Measurements from ENCODE around the gene ZMYND8. TPM values are rescaled to one million over a fixed set of nuclear protein-coding genes. Genes with fewer than 3 reads are reported as not detected.

Gene ZMYND8
- total and polyA plus RNA-seq, 2 donors (not counting 3 experiments of a cell fraction or from before 2014, with no cell fraction given), result 30.6 to 75.2 TPM

DNA sequence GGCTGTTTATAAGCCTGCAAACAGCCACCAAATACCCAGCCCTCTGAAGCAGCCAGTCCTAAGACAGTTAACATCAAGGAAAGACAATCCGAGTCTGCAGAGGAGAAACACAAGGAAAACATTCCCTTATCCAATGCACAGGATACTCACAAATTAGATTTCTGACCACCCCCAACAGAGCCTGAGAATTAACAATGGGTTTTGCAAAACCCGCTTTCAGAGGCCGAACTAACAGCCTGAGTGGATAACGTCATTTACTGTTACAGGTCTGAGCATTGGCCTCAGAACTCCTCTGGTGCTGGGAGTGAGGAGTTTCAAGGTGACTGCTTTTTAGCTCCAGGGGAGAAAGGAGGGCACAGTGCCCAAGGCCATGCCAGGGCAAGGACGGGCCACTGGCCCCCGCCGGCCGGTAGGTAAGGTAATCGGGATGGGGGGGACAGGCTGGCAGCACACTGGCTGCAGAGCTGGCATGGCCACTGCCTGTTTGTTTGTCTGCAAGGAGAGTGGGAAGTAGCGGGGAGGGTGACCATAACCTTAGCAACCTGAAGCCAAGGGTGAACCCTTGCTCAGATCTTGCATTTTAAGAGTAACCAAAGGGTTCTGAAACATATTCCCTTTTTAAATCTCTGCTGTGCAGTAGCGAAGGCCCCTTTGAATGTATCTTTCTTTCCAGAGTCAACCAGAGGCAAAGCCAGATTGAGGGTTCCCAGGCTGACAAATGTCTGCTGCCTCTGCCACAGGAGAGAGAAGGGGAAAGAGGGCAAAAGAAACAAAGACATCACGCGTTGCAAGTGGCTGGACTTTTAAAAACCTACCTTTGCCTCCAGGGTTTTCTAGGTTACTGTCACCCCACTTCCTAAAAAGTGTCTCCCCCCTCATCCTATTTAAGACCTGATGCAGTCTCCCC is 3.9 kb downstream of the ZMYND8 start:
- H3K9me3 ChIP-seq (replicated peaks; ENCODE audit: control insufficient read depth, insufficient read depth, low read length), result no peaks in the 10 kb centered on the region
- no peaks in the 10 kb centered on the region for H4K20me1 ChIP-seq (replicated peaks; ENCODE audit: control insufficient read depth, extremely low read depth, insufficient read depth, low read length)
- H3K4me3 ChIP-seq (replicated peaks in 1 of 3; ENCODE audit: insufficient read depth in 1 of 3, low read depth in 1 of 3, low read length in 3 of 3), result peak overlapping the region in 2 of 3 experiments; percentile 21 to 82
- H3K9ac ChIP-seq (replicated peaks; ENCODE audit: extremely low read depth, insufficient read depth, low read length), result peak overlapping the region; percentile 84
- no peak overlapping the region for H2AFZ ChIP-seq (ENCODE audit: low read depth, low read length)
- POLR2A ChIA-PET, result interaction anchor here (0.7 to 1.1 kb wide), 2 partner anchors 31 to 35 kb away, joined by 3 to 4 read pairs; no protein-coding TSS in a partner anchor
- FAIRE-seq, result peak; percentile 58
- H3K27me3 ChIP-seq (ENCODE audit: control insufficient read depth in 2 of 2, insufficient read depth in 2 of 2, low read length in 2 of 2), result no peaks in the 10 kb centered on the region
- peak; percentile 75 for DNase-seq (ENCODE audit: low read depth, low spot score)
- peak overlapping the region; percentile 97 for H3K4me2 ChIP-seq (ENCODE audit: insufficient read depth, low read length)
- intact Hi-C loops (cut with micrococcal nuclease) (no loop called here), dilution Hi-C loops (cut with MboI; ENCODE audit: extremely low pct_ligation_motif_present, low sequenced_read_pairs) (no loop called here)
- H3K27ac ChIP-seq (ENCODE audit: insufficient read depth, low read depth, low read length), result peak overlapping the region; percentile 97
- peaks cover 99% of the 10 kb centered on the region for H3K4me1 ChIP-seq (ENCODE audit: control insufficient read depth, extremely low read depth, insufficient read depth, low read length)
- BruUV-seq (replicated peaks), result TSS peak; percentile 48
- H3K79me2 ChIP-seq (ENCODE audit: control insufficient read depth, insufficient read depth, low read length), result peaks cover 88% of the 10 kb centered on the region
- TF ChIP-seq GATA2 (IDR thresholded peaks at IDR 0.05; ENCODE audit: insufficient read depth, insufficient read length, low read depth, low read length) (no peak), EZH2 (IDR thresholded peaks at IDR 0.05; ENCODE audit: borderline replicate concordance, low read depth, low read length, severe bottlenecking) (no peak), POLR2A (IDR thresholded peaks at IDR 0.05; ENCODE audit: low read depth, low read length) (peak; percentile 51)
- no peaks in the 10 kb centered on the region for H3K9me1 ChIP-seq (replicated peaks; ENCODE audit: control insufficient read depth, extremely low read depth, insufficient read depth, low read length)
- H3K36me3 ChIP-seq (ENCODE audit: control insufficient read depth in 2 of 2, extremely low read depth in 1 of 2, insufficient read depth in 2 of 2, low read length in 2 of 2), result peaks cover 0 to 3% of the 10 kb centered on the region in 2 experiments
- CTCF ChIA-PET, result interaction anchor here (1.0 to 16.6 kb wide), 7 partner anchors 9 to 268 kb away, joined by 3 to 406 read pairs (median 5); no protein-coding TSS in a partner anchor

- intact Hi-C loops (cut with micrococcal nuclease), result no loop called here
- POLR2A ChIA-PET, result interaction anchor here (1.1 kb wide), 1 partner anchor 34 kb away, joined by 4 read pairs; no protein-coding TSS in a partner anchor
- no TSS peak for BruUV-seq (replicated peaks)
- peaks cover 96% of the 10 kb centered on the region for H3K79me2 ChIP-seq (ENCODE audit: control insufficient read depth, insufficient read depth, low read length)
- DNase-seq (ENCODE audit: low read depth, low spot score) (peak; percentile 65), FAIRE-seq (no peak)
- H3K27ac ChIP-seq (ENCODE audit: insufficient read depth, low read depth, low read length), result peak overlapping the region; percentile 97
- H3K9ac ChIP-seq (replicated peaks; ENCODE audit: extremely low read depth, insufficient read depth, low read length), result peak overlapping the region; percentile 84
- H3K9me3 ChIP-seq (replicated peaks; ENCODE audit: control insufficient read depth, insufficient read depth, low read length), result no peaks in the 10 kb centered on the region
- no peaks in the 10 kb centered on the region for H3K27me3 ChIP-seq (ENCODE audit: control insufficient read depth in 2 of 2, insufficient read depth in 2 of 2, low read length in 2 of 2)
- peaks cover 0 to 9% of the 10 kb centered on the region in 2 experiments for H3K36me3 ChIP-seq (ENCODE audit: control insufficient read depth in 2 of 2, extremely low read depth in 1 of 2, insufficient read depth in 2 of 2, low read length in 2 of 2)
- no peaks in the 10 kb centered on the region for H3K9me1 ChIP-seq (replicated peaks; ENCODE audit: control insufficient read depth, extremely low read depth, insufficient read depth, low read length)
- H3K4me1 ChIP-seq (ENCODE audit: control insufficient read depth, extremely low read depth, insufficient read depth, low read length), result peaks cover 92% of the 10 kb centered on the region
- dilution Hi-C loops (cut with MboI; ENCODE audit: extremely low pct_ligation_motif_present, low sequenced_read_pairs), result no loop called here
- no peak overlapping the region for H2AFZ ChIP-seq (ENCODE audit: low read depth, low read length)
- CTCF ChIA-PET, result interaction anchor here (1.0 to 16.6 kb wide), 7 partner anchors 13 to 269 kb away, joined by 3 to 406 read pairs (median 4); no protein-coding TSS in a partner anchor
- H3K4me3 ChIP-seq (replicated peaks in 1 of 3; ENCODE audit: insufficient read depth in 1 of 3, low read depth in 1 of 3, low read length in 3 of 3), result peak overlapping the region in 2 of 3 experiments; percentile 21 to 82
- H4K20me1 ChIP-seq (replicated peaks; ENCODE audit: control insufficient read depth, extremely low read depth, insufficient read depth, low read length), result no peaks in the 10 kb centered on the region
- peak overlapping the region; percentile 97 for H3K4me2 ChIP-seq (ENCODE audit: insufficient read depth, low read length)
- TF ChIP-seq, protein P1, sequence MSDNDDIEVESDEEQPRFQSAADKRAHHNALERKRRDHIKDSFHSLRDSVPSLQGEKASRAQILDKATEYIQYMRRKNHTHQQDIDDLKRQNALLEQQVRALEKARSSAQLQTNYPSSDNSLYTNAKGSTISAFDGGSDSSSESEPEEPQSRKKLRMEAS (IDR thresholded peaks at IDR 0.05; ENCODE audit: insufficient read depth, insufficient read length), result no peak
- TF ChIP-seq POLR2AphosphoS5 (IDR thresholded peaks at IDR 0.05; ENCODE audit: insufficient read depth, low read depth, low read length) (no peak), GATA2 (IDR thresholded peaks at IDR 0.05; ENCODE audit: insufficient read depth, insufficient read length, low read depth, low read length) (no peak), JUN (IDR thresholded peaks at IDR 0.05; ENCODE audit: borderline replicate concordance, insufficient read depth, insufficient read length, low read depth) (no peak), EZH2 (IDR thresholded peaks at IDR 0.05; ENCODE audit: borderline replicate concordance, low read depth, low read length, severe bottlenecking) (no peak), MYC (IDR thresholded peaks at IDR 0.05; ENCODE audit: low read depth, low read length) (no peak), FOS (IDR thresholded peaks at IDR 0.05; ENCODE audit: borderline replicate concordance, insufficient read depth, low read length) (no peak), POLR2A (IDR thresholded peaks at IDR 0.05; ENCODE audit: low read depth, low read length) (no peak)
- TF ChIP-seq, protein P2, sequence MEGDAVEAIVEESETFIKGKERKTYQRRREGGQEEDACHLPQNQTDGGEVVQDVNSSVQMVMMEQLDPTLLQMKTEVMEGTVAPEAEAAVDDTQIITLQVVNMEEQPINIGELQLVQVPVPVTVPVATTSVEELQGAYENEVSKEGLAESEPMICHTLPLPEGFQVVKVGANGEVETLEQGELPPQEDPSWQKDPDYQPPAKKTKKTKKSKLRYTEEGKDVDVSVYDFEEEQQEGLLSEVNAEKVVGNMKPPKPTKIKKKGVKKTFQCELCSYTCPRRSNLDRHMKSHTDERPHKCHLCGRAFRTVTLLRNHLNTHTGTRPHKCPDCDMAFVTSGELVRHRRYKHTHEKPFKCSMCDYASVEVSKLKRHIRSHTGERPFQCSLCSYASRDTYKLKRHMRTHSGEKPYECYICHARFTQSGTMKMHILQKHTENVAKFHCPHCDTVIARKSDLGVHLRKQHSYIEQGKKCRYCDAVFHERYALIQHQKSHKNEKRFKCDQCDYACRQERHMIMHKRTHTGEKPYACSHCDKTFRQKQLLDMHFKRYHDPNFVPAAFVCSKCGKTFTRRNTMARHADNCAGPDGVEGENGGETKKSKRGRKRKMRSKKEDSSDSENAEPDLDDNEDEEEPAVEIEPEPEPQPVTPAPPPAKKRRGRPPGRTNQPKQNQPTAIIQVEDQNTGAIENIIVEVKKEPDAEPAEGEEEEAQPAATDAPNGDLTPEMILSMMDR (IDR thresholded peaks at IDR 0.05; ENCODE audit: extremely low read depth in 1 of 2, insufficient read depth in 1 of 2, low read depth in 1 of 2, low read length in 2 of 2), result no peak
Observed at GRCh38 chr20:47351643-47352331, 4.7 kb downstream of the ZMYND8 start.

Data from endothelial cell of umbilical vein (primary cell).